Nucleus accumbens (tissue), 56 donors: Measurements from ENCODE around the gene CAMP.
"Not testable (repeated sequence)": the region's sequence is repeated elsewhere in the genome, so short reads cannot be mapped to it uniquely, and the experiment has no call there.

Source experiments
- DNase-seq, 56 donors: peaks; one replicate each; lab custom pipeline; 2025; lab: John Stamatoyannopoulos, UW

The CAMP gene

GRCh38 chr3:48222616-48223513 is at the start of gene CAMP:
TSS of gene CAMP (plus strand) at chr3:48223495. CDS start at chr3:48223512, 17 bp downstream.
- peak in 20 of 56 donors; percentile 2 to 65 (median 13) for DNase-seq

GRCh38 chr3:48178072-48178471 is 45.2 kb upstream of the CAMP start:
- DNase-seq, result no peak

GRCh38 chr3:48180021-48180420 is 43.3 kb upstream of the CAMP start:
- no peak for DNase-seq

- DNase-seq, result no peak
Observed at GRCh38 chr3:48180531-48181253, 42.6 kb upstream of the CAMP start.

GRCh38 chr3:48184299-48184698 is 39.0 kb upstream of the CAMP start:
- DNase-seq, result no peak

GRCh38 chr3:48185129-48185528 is 38.2 kb upstream of the CAMP start:
- no peak for DNase-seq

- DNase-seq, result no peak
Observed at GRCh38 chr3:48186631-48187300, 36.5 kb upstream of the CAMP start.

GRCh38 chr3:48187301-48187578 is 36.1 kb upstream of the CAMP start:
- no peak for DNase-seq

GRCh38 chr3:48187579-48188265 is 35.6 kb upstream of the CAMP start:
- peak in 19 of 56 donors; percentile 40 to 81 (median 65) for DNase-seq

- peak; percentile 51 to 99 (median 94) for DNase-seq
Observed at GRCh38 chr3:48188266-48189201, 34.8 kb upstream of the CAMP start, which contains the start of gene CDC25A. TSS of gene CDC25A (minus strand) at chr3:48188417. CDS start at chr3:48187947, 470 bp downstream.

- DNase-seq, result no peak
Observed at GRCh38 chr3:48189321-48189720, 34.0 kb upstream of the CAMP start.

GRCh38 chr3:48190911-48191310 is 32.4 kb upstream of the CAMP start:
- DNase-seq, result no peak

GRCh38 chr3:48194446-48195071 is 28.7 kb upstream of the CAMP start:
- DNase-seq, result peak in 31 of 56 donors; percentile 6 to 73 (median 22)

GRCh38 chr3:48196611-48197010 is 26.7 kb upstream of the CAMP start:
- no peak for DNase-seq

- no peak for DNase-seq
Observed at GRCh38 chr3:48199117-48199516, 24.2 kb upstream of the CAMP start.

- no peak for DNase-seq
Observed at GRCh38 chr3:48202632-48203031, 20.7 kb upstream of the CAMP start.

GRCh38 chr3:48208076-48208475 is 15.2 kb upstream of the CAMP start:
- no peak for DNase-seq

GRCh38 chr3:48209445-48209844 is 13.8 kb upstream of the CAMP start:
- no peak for DNase-seq

GRCh38 chr3:48210534-48210933 is 12.8 kb upstream of the CAMP start:
- DNase-seq, result not testable (repeated sequence)
